NT2/D1 (cell line): ENCODE measurements around the gene EMILIN1.
A peak's percentile ranks its signal among the peaks of the same experiment; 100 is the strongest.
"Not testable (repeated sequence)": the region's sequence is repeated elsewhere in the genome, so short reads cannot be mapped to it uniquely, and the experiment has no call there.

Source experiments
- DNase-seq: peaks from one replicate; pipeline ENCODE4 v3.0.0-alpha.2; 2011; ENCODE audit warnings: low read depth, low spot score
- H3K27me3 ChIP-seq: 2 replicates; pipeline ENCODE4 v1.6.0; 2011; ENCODE audit warnings: mild to moderate bottlenecking; ENCODE audit not compliant: insufficient read length, insufficient read depth
- H3K36me3 ChIP-seq: 2 replicates; pipeline ENCODE4 v1.6.1; 2011; ENCODE audit warnings: mild to moderate bottlenecking, low read length, mixed read lengths; ENCODE audit not compliant: insufficient read depth, insufficient read length
- H3K4me1 ChIP-seq: 2 replicates; pipeline ENCODE4 v1.5.1; 2011; ENCODE audit not compliant: insufficient read depth, insufficient read length
- H3K4me3 ChIP-seq: 2 replicates; pipeline ENCODE4 v1.5.1; 2011; ENCODE audit warnings: low read depth; ENCODE audit not compliant: insufficient read length
- H3K9ac ChIP-seq: 2 replicates; pipeline ENCODE4 v1.6.0; 2011; ENCODE audit warnings: low read depth; ENCODE audit not compliant: insufficient read length
- H3K9me3 ChIP-seq: 2 replicates; pipeline ENCODE4 v1.5.1; 2011; ENCODE audit warnings: mild to moderate bottlenecking, low read length; ENCODE audit not compliant: insufficient read depth
- SUZ12 ChIP-seq: IDR thresholded peaks from 2 replicates; pipeline ENCODE4 v1.6.1; 2011; ENCODE audit not compliant: insufficient read length, insufficient read depth; ENCODE audit errors: extremely low read depth
- YY1 ChIP-seq: IDR thresholded peaks from 2 replicates; pipeline ENCODE4 v1.6.1; 2011; ENCODE audit not compliant: insufficient read length, insufficient read depth
- ZNF274 ChIP-seq: IDR thresholded peaks from 2 replicates; pipeline ENCODE4 v1.6.1; 2011; ENCODE audit warnings: mild to moderate bottlenecking, low read depth, low read length

The EMILIN1 gene

DNA sequence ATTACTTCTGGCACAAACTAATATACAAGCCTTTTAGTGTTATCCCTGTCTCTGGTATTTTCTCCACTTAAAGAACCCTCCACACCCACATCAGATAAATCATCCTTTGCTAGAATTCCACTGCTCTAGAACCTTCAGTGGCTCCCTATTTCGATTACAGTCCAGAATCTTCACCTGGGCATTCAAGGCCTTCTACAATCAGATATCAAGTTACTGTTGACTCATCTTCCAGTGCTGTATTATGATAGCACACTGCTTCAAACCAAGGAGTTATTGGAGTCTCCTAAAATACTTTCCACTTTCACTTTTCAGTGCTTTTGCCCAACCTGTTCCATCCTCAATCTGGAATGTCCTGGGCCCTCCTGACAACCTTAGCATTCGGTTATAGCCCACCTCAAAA lies 37.1 kb downstream of the EMILIN1 start:
- H3K4me3 ChIP-seq = no peak overlapping the region
- TF ChIP-seq YY1 = no peak
- TF ChIP-seq SUZ12 = no peak
- peaks cover 5% of the 10 kb centered on the region for H3K4me1 ChIP-seq

DNA sequence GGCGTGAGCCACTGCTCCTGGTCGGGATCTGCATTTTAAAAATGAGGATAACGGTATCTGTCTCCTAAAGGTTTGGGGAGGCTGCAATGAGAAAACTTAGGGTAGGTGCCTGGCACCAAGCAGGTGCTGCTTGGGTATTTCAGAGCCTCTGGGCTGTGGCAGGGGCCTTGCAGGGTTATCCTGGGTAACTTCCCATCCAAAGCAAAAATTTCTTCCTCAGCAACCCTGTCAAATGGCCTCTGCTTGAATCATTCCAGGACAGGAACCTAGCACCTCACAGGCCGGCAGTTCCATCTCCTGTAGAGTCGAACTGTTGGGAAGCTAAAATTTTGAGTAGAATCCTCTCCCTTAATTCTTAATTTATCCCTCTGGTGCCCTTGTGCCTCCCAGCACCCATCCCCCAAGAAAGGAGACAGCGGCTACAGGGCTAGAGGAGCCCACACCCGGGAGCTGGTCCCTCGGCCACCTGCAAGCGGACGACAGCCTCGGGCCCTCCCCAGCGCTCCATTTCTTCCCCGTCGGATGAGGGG lies 39.6 kb downstream of the EMILIN1 start:
- Histone ChIP-seq H3K27me3 (peaks cover 59% of the 10 kb centered on the region), H3K9me3 (no peaks in the 10 kb centered on the region), H3K9ac (peak overlapping the region; percentile 17), H3K36me3 (no peaks in the 10 kb centered on the region), H3K4me1 (peaks cover 4% of the 10 kb centered on the region), H3K4me3 (peak overlapping the region; percentile 36)
- no peak for DNase-seq
- TF ChIP-seq ZNF274 (no peak), YY1 (no peak), SUZ12 (no peak)

More for the DNA sequence above, 37.1 kb downstream of the EMILIN1 start:
- H3K36me3 ChIP-seq = no peaks in the 10 kb centered on the region
- DNase-seq = no peak
- H3K27me3 ChIP-seq = peaks cover 33% of the 10 kb centered on the region
- no peak overlapping the region for H3K9ac ChIP-seq
- no peaks in the 10 kb centered on the region for H3K9me3 ChIP-seq

DNA sequence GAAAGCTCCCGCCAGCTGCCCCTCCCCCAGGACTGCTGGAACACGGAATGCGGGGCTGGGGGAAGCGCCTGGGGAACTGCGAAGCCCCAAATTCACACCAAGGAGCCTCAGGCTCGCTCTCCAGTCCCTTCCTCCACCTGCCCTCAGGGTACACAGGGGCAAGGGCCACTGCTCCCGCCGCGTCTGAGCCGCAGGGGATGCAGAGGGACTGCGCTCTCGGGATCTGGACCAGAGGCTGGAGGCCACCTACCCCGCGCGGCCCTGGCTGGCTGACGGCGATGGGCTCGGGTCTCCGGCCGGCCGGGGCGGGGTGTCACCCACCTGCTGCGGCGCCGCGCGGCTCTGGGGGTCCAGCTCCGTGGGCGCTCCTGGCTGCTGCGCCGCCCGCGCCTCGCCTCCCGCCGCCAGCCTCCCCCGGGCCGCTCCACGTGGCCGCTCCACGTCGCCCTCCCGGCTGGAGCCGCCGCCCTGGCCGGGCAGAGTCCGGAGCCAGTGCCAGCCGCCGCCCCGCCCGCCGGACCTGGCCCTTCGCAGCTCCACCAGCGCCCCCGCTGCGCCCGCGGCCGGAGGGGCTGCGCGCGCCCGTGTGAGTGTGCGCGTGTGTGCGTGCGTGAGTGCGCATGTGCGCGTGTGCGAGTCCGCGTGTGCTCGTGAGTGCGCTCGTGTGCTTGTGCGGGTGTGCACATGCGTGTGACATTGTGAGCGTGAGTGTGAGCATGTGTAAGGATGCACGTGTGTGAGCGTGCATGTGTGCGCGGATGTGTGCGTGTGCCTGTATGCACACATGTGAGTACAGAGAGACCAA lies 40.3 kb downstream of the EMILIN1 start, which contains the start of gene CGREF1:
Gene CGREF1 (minus strand): TSS at position 604 of the 805 bp plus-strand sequence. CDS start 14,762 bp downstream, outside the sequence.
- no peak for DNase-seq
- no peaks in the 10 kb centered on the region for H3K9me3 ChIP-seq
- no peaks in the 10 kb centered on the region for H3K36me3 ChIP-seq
- H3K4me3 ChIP-seq = peak within 1 kb of the TSS; percentile 36
- TF ChIP-seq ZNF274 (no peak), SUZ12 (no peak), YY1 (no peak)
- H3K27me3 ChIP-seq = peaks cover 66% of the 10 kb centered on the region
- peaks cover 5% of the 10 kb centered on the region for H3K4me1 ChIP-seq
- peak within 1 kb of the TSS; percentile 42 for H3K9ac ChIP-seq

DNA sequence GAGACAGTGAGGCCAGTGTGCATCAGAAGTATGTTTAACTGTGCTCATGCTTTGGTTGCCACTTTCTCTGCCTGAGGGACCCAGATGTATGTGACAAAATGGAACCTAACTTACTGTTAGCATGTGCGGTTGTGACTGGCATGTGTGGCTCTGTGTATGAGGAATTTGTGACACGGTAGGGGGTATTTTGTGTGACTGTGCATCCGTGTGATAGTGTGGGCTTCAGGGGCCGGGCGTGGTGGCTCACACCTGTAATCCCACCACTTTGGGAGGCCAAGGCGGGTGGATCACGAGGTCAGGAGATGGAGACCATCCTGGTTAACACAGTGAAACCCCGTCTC lies 40.9 kb downstream of the EMILIN1 start:
- H3K4me1 ChIP-seq, DNase-seq, H3K36me3 ChIP-seq, H3K9me3 ChIP-seq: not testable (repeated sequence)
- peak overlapping the region; percentile 36 for H3K4me3 ChIP-seq
- H3K27me3 ChIP-seq = peaks cover 71% of the 10 kb centered on the region
- peak overlapping the region; percentile 42 for H3K9ac ChIP-seq

DNA sequence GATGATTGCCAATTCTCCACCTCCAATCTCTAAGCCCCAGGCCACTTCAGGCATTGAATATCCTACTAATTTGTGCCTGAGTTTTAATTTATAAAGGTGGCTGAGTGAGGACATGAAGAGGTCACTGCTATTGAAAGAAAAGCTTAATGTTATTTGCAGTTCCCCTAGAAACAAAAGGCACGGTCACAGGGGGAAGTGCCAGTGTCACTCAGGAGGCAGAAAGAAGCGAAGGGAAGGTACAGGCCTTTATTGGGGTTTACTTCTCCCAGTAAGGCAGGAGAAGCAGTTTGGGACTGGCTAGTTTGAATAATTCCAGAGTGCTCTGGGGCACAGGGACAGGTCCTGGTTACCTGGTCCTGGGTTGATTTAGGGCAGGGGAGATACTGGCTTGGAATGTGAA lies 43.5 kb downstream of the EMILIN1 start:
- H3K36me3 ChIP-seq = no peaks in the 10 kb centered on the region
- no peak for TF ChIP-seq ZNF274
- TF ChIP-seq YY1 = no peak
- TF ChIP-seq SUZ12 = no peak
- peaks cover 8% of the 10 kb centered on the region for H3K4me1 ChIP-seq
- no peaks in the 10 kb centered on the region for H3K9me3 ChIP-seq
- H3K9ac ChIP-seq = no peak overlapping the region
- peaks cover 75% of the 10 kb centered on the region for H3K27me3 ChIP-seq
- H3K4me3 ChIP-seq = no peak overlapping the region
- no peak for DNase-seq

DNA sequence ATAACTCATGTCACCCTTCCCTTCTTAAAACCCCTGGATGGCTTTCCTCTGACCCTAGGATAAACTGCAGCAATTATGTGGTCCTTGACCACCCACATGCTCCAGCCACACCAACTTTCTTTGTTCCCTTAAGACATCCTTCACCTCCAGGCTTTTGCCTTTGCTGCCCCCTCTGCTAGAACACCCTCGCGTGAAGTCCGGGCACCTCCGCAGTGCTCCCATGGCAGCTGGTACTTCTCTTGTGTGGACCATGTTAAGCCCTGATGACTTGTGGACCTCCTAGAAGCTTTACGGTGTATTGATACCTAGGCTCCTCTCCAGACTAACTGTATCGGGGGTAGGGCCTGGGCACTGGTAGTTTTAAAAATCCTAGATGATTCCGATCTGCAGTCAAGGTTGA lies 44.4 kb downstream of the EMILIN1 start:
- H3K4me3 ChIP-seq = no peak overlapping the region
- peaks cover 69% of the 10 kb centered on the region for H3K27me3 ChIP-seq
- TF ChIP-seq SUZ12 = no peak
- no peak for TF ChIP-seq ZNF274
- TF ChIP-seq YY1 = no peak
- no peaks in the 10 kb centered on the region for H3K36me3 ChIP-seq
- no peak for DNase-seq
- H3K9me3 ChIP-seq = no peaks in the 10 kb centered on the region
- no peak overlapping the region for H3K9ac ChIP-seq
- peaks cover 8% of the 10 kb centered on the region for H3K4me1 ChIP-seq

DNA sequence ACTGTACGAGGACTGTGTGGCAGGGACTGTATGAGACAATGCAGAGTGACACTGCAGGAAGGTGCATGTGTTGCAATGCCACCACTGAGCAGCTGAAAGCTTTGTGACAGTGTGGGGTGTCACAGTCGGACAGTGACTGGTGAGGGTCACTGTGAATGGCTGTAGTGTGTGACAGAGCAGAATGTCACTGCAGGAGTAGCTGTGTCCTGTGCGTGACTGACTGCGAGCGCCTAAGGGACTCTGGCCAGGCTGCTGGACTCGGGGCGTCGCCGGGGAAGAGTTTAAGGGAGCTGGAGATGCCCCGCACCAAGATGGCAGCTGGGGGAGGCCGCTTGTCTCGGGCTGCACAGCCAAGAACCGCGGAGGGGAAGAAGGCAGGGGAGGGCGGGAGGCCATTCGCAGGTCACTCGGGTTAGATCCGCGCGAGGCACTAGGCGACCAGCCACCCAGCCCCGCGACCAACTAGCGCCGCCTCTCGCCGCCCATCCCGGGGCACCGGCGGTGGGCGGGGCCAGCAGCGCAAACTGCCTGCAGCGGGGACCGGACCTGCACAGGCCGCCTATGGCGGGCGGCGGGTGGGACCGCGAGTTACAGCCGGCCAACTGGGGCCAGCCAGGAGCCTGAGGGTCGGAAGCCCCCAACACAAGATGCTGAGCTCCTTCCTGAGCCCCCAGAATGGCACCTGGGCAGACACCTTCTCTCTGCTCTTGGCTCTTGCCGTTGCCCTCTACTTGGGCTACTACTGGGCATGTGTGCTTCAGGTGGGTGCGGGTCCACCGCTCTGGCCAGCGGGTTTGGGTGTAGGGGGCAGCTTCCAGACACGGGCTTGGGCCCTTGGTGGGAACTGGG lies 45.1 kb downstream of the EMILIN1 start, which contains the start of gene ABHD1:
Gene ABHD1 (plus strand): TSS at position 514 of the 849 bp plus-strand sequence. CDS start 134 bp downstream, at position 648.
- peak within 1 kb of the TSS; percentile 67 for H3K9ac ChIP-seq

More for the DNA sequence above, 45.1 kb downstream of the EMILIN1 start, which contains the start of gene ABHD1:
- DNase-seq = no peak
- Histone ChIP-seq H3K27me3 (peaks cover 62% of the 10 kb centered on the region), H3K4me1 (peaks cover 8% of the 10 kb centered on the region), H3K4me3 (peak within 1 kb of the TSS; percentile 46), H3K9me3 (no peaks in the 10 kb centered on the region), H3K36me3 (no peaks in the 10 kb centered on the region)
- no peak for TF ChIP-seq YY1
- TF ChIP-seq ZNF274 = no peak
- TF ChIP-seq SUZ12 = no peak
